Gastrocnemius medialis (tissue), 4 donors: ENCODE data around the gene SSBP3. TPM values are rescaled to one million over a fixed set of nuclear protein-coding genes. Genes with fewer than 3 reads are reported as not detected.

Experiments
- ATAC-seq, 2 donors: fragments of 150-250 bp; one replicate each; pipeline ENCODE4 v1.9.1; 2016
- DNase-seq, 2 donors: peaks; one replicate each; pipeline ENCODE4 v3.0.0-alpha.2; 2019
- H3K27ac ChIP-seq, 4 donors: fragments of 200-600 bp; sonication (generic); 1 replicate in 1 of 4; 2 replicates in 3 of 4; pipeline ENCODE4 v1.5.1; 2016 to 2018; ENCODE audit warnings: mild to moderate bottlenecking in 2 of 4, moderate library complexity in 1 of 4
- H3K27me3 ChIP-seq, 3 donors: fragments of 200-600 bp; sonication (generic) in 2 of 3; 1 replicate in 1 of 3; 2 replicates in 2 of 3; pipeline versions ENCODE4 v1.5.1 to v1.6.0; 2016 to 2019; ENCODE audit warnings: mild to moderate bottlenecking in 1 of 3, moderate library complexity in 1 of 3
- H3K36me3 ChIP-seq, 2 donors: fragments of 200-600 bp; sonication (generic) in 1 of 2; one replicate each; pipeline ENCODE4 v1.5.1; 2017 to 2018
- H3K4me1 ChIP-seq, 2 donors: fragments of 200-600 bp; sonication (generic) in 1 of 2; one replicate each; pipeline ENCODE4 v1.5.1; 2016 to 2017; ENCODE audit warnings: mild to moderate bottlenecking in 2 of 2
- H3K4me3 ChIP-seq, 4 donors: fragments of 200-600 bp; sonication (generic) in 3 of 4; 1 replicate in 1 of 4; 2 replicates in 3 of 4; pipeline ENCODE4 v1.5.1; 2016 to 2019; ENCODE audit warnings: mild to moderate bottlenecking in 2 of 4
- H3K9me3 ChIP-seq, 3 donors: fragments of 200-600 bp; sonication (generic) in 2 of 3; 1 replicate in 1 of 3; 2 replicates in 2 of 3; pipeline ENCODE4 v1.5.1; 2016 to 2019
- POLR2A ChIP-seq, 2 donors: fragments of 450-650 bp; IDR thresholded peaks; one replicate each; pipeline ENCODE4 v1.6.1; 2017; ENCODE audit warnings: antibody characterized with exemption in 2 of 2, mild to moderate bottlenecking in 2 of 2, moderate library complexity in 2 of 2
- in situ Hi-C, 4 donors: fragments of 200-750 bp; cut with MboI; loops; one replicate each; pipeline versions ENCODE4 v1.15.0 to v1.8.0; 2017; ENCODE audit warnings: low sequenced_read_pairs in 4 of 4
- intact Hi-C: fragments of 100-400 bp; cut with DNase I; formaldehyde crosslinking; loops from one replicate; pipeline ENCODE4 v1.15.1; 2023; ENCODE audit warnings: low total_unique reads
- total RNA-seq, 4 donors: library from RNA; depleted of rRNA; stranded (reverse); fragments of >200 nt; gene quantifications; one replicate each; pipeline versions ENCODE4 v1.1.0 to v1.2.3, GENCODE V29; 2016
- TF ChIP-seq, protein P1 (sequence below), 5 experiments: fragments of 450-650 bp in 3 of 5; fragments of 200-600 bp in 2 of 5; sonication (generic) in 2 of 5; IDR thresholded peaks in 4 of 5; conservative IDR thresholded peaks in 1 of 5; 1 replicate in 4 of 5; 2 replicates in 1 of 5; pipeline ENCODE4 v1.5.1; 2016 to 2019; ENCODE audit warnings: antibody characterized with exemption in 5 of 5, mild to moderate bottlenecking in 3 of 5, moderate library complexity in 3 of 5

Gene SSBP3
- total RNA-seq, 4 donors from 2014 or later, result 3.6 to 21.0 (median 14.9) TPM

DNA sequence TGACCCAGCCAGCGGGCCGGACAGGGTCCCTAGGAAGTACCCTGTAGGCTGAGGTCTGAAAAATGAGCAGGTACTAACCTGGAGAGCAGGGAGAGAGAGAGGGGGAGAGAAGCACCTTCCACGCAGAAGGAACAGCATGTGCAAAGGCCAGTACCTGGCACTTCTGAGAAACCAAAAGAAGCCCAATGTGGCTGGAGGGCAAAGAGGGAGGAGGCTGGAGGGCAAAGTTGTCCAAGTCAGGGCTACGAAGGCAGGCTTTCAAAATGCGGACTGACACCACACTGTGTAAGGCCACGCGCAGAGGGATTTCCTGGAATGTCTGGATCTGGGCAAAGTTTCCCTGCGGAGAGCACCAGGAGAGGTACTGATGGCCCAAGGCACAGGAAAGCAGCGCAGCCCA, 64.4 kb downstream of the SSBP3 start:
- Histone ChIP-seq H3K36me3 (no peaks in the 10 kb centered on the region), H3K27me3 (no peaks in the 10 kb centered on the region), H3K27ac (peak overlapping the region; percentile 76 to 85 (median 82)), H3K4me1 (peaks cover 61 to 62% of the 10 kb centered on the region in 2 donors), H3K9me3 (no peaks in the 10 kb centered on the region), H3K4me3 (no peak overlapping the region)
- ATAC-seq (no peak), DNase-seq (no peak)
- intact Hi-C loops, result loop anchor here (1.0 kb wide), 1 partner anchor 51 kb away; no protein-coding TSS in a partner anchor
- TF ChIP-seq, protein P1, sequence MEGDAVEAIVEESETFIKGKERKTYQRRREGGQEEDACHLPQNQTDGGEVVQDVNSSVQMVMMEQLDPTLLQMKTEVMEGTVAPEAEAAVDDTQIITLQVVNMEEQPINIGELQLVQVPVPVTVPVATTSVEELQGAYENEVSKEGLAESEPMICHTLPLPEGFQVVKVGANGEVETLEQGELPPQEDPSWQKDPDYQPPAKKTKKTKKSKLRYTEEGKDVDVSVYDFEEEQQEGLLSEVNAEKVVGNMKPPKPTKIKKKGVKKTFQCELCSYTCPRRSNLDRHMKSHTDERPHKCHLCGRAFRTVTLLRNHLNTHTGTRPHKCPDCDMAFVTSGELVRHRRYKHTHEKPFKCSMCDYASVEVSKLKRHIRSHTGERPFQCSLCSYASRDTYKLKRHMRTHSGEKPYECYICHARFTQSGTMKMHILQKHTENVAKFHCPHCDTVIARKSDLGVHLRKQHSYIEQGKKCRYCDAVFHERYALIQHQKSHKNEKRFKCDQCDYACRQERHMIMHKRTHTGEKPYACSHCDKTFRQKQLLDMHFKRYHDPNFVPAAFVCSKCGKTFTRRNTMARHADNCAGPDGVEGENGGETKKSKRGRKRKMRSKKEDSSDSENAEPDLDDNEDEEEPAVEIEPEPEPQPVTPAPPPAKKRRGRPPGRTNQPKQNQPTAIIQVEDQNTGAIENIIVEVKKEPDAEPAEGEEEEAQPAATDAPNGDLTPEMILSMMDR (IDR thresholded peaks at IDR 0.05 in 4 of 5, conservative IDR thresholded peaks at IDR 0.05 in 1 of 5), result no peak
- TF ChIP-seq POLR2A (IDR thresholded peaks at IDR 0.05), result no peak
- in situ Hi-C loops, result no loop called here

DNA sequence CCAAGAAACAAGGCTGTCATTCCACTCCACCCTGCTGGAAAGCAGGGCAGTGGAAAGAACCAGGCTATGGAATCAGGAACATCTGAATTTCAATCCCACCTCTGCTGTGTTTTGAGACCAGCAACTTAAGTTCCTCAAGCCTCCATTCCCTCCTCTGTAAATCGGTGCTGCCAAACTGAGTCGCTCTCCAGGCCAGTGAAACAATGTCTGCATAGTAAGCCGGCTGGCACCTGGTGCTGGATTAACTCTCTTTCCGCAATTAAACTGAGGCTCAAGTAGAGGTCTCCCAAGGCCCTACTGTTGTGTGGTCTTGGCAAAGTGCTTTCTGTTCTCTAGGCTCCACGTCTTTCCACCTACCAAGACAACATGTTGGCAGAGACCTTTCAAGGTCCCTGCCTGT, 65.3 kb downstream of the SSBP3 start:
- in situ Hi-C loops (no loop called here), intact Hi-C loops (no loop called here)
- H3K4me1 ChIP-seq, result peaks cover 70 to 71% of the 10 kb centered on the region in 2 donors
- peak overlapping the region; percentile 76 to 85 (median 82) for H3K27ac ChIP-seq
- DNase-seq (peak in 1 of 2 donors; percentile 35), ATAC-seq (peak in 1 of 2 donors; percentile 29)
- TF ChIP-seq, protein P1 (IDR thresholded peaks at IDR 0.05 in 4 of 5, conservative IDR thresholded peaks at IDR 0.05 in 1 of 5), result no peak
- TF ChIP-seq POLR2A (IDR thresholded peaks at IDR 0.05), result no peak
- no peaks in the 10 kb centered on the region for H3K9me3 ChIP-seq
- H3K4me3 ChIP-seq, result no peak overlapping the region
- H3K27me3 ChIP-seq, result no peaks in the 10 kb centered on the region
- H3K36me3 ChIP-seq, result no peaks in the 10 kb centered on the region

- Histone ChIP-seq H3K27me3 (no peaks in the 10 kb centered on the region), H3K36me3 (no peaks in the 10 kb centered on the region), H3K4me3 (peak overlapping the region in 1 of 4 donors; percentile 18), H3K27ac (peak overlapping the region; percentile 76 to 85 (median 82)), H3K4me1 (peaks cover 75% of the 10 kb centered on the region in 2 donors), H3K9me3 (no peaks in the 10 kb centered on the region)
- TF ChIP-seq, protein P1 (IDR thresholded peaks at IDR 0.05 in 4 of 5, conservative IDR thresholded peaks at IDR 0.05 in 1 of 5), result no peak
- TF ChIP-seq POLR2A (IDR thresholded peaks at IDR 0.05), result no peak
- in situ Hi-C loops (no loop called here), intact Hi-C loops (no loop called here)
- no peak for DNase-seq
- peak in 1 of 2 donors; percentile 36 for ATAC-seq
These were observed 65.8 kb downstream of the SSBP3 start for GRCh38 chr1:54340434-54340833.

GRCh38 chr1:54339126-54339525, 67.1 kb downstream of the SSBP3 start:
- peaks cover 88% of the 10 kb centered on the region in 2 donors for H3K4me1 ChIP-seq
- no peaks in the 10 kb centered on the region for H3K36me3 ChIP-seq
- H3K27me3 ChIP-seq, result no peaks in the 10 kb centered on the region
- TF ChIP-seq, protein P1 (IDR thresholded peaks at IDR 0.05 in 4 of 5, conservative IDR thresholded peaks at IDR 0.05 in 1 of 5), result no peak
- TF ChIP-seq POLR2A (IDR thresholded peaks at IDR 0.05), result no peak
- intact Hi-C loops (loop anchor here (5.0 kb wide), 1 partner anchor 67 kb away; no protein-coding TSS in a partner anchor), in situ Hi-C loops (no loop called here)
- H3K4me3 ChIP-seq, result no peak overlapping the region
- ATAC-seq (no peak), DNase-seq (no peak)
- no peaks in the 10 kb centered on the region for H3K9me3 ChIP-seq
- peak overlapping the region in 2 of 4 donors; percentile 84 to 85 for H3K27ac ChIP-seq

- DNase-seq, result no peak
These were observed 67.7 kb downstream of the SSBP3 start for GRCh38 chr1:54338464-54338863.

More at GRCh38 chr1:54338464-54338863, 67.7 kb downstream of the SSBP3 start:
- H3K4me3 ChIP-seq, result no peak overlapping the region
- peak overlapping the region in 2 of 4 donors; percentile 84 to 85 for H3K27ac ChIP-seq
- TF ChIP-seq, protein P1 (IDR thresholded peaks at IDR 0.05 in 4 of 5, conservative IDR thresholded peaks at IDR 0.05 in 1 of 5), result no peak
- TF ChIP-seq POLR2A (IDR thresholded peaks at IDR 0.05), result no peak
- no peaks in the 10 kb centered on the region for H3K36me3 ChIP-seq
- H3K9me3 ChIP-seq, result no peaks in the 10 kb centered on the region
- no peak for ATAC-seq
- peaks cover 93% of the 10 kb centered on the region in 2 donors for H3K4me1 ChIP-seq
- in situ Hi-C loops (no loop called here), intact Hi-C loops (loop anchor here (5.0 kb wide), 1 partner anchor 66 kb away; no protein-coding TSS in a partner anchor)
- H3K27me3 ChIP-seq, result no peaks in the 10 kb centered on the region
